ENCODE measurements around the gene RNF182.
"Not testable (repeated sequence)": the region's sequence is repeated elsewhere in the genome, so short reads cannot be mapped to it uniquely, and the experiment has no call there.

The RNF182 gene

GRCh38 chr6:13993416-13993815 is 68.7 kb downstream of the RNF182 start:
- DNase-seq (ENCODE audit: low spot score), result no peak
- FAIRE-seq, result no peak

- FAIRE-seq, result no peak
- DNase-seq (ENCODE audit: low spot score), result no peak
These were observed 73.6 kb downstream of the RNF182 start for GRCh38 chr6:13998356-13998755.

- FAIRE-seq (no peak), DNase-seq (ENCODE audit: low spot score) (no peak)
These were observed 76.1 kb downstream of the RNF182 start for GRCh38 chr6:14000901-14001300.

GRCh38 chr6:14001329-14002012 is 76.7 kb downstream of the RNF182 start:
- peak; percentile 97 for DNase-seq (ENCODE audit: low spot score)
- peak; percentile 92 for FAIRE-seq

GRCh38 chr6:14002176-14002947 is 77.6 kb downstream of the RNF182 start:
- DNase-seq (ENCODE audit: low spot score) (no peak), FAIRE-seq (no peak)

GRCh38 chr6:14004258-14004657 is 79.5 kb downstream of the RNF182 start:
- FAIRE-seq, result no peak

GRCh38 chr6:14008809-14009208 is 84.1 kb downstream of the RNF182 start:
- DNase-seq (ENCODE audit: low spot score), result no peak
- no peak for FAIRE-seq

More at GRCh38 chr6:14004258-14004657, 79.5 kb downstream of the RNF182 start:
- DNase-seq (ENCODE audit: low spot score), result no peak

GRCh38 chr6:14009431-14009830 is 84.7 kb downstream of the RNF182 start:
- FAIRE-seq (no peak), DNase-seq (ENCODE audit: low spot score) (no peak)

- DNase-seq (ENCODE audit: low spot score) (no peak), FAIRE-seq (no peak)
These were observed 85.5 kb downstream of the RNF182 start for GRCh38 chr6:14010275-14010674.

GRCh38 chr6:14012313-14013030 is 87.7 kb downstream of the RNF182 start:
- DNase-seq (ENCODE audit: low spot score) (no peak), FAIRE-seq (no peak)

GRCh38 chr6:14015964-14016363 is 91.2 kb downstream of the RNF182 start:
- FAIRE-seq, result no peak
- DNase-seq (ENCODE audit: low spot score), result no peak

- DNase-seq (ENCODE audit: low spot score), result no peak
- FAIRE-seq, result no peak
These were observed 91.7 kb downstream of the RNF182 start for GRCh38 chr6:14016432-14016831.

GRCh38 chr6:14016935-14017625 is 92.3 kb downstream of the RNF182 start:
- FAIRE-seq, result no peak
- no peak for DNase-seq (ENCODE audit: low spot score)

- FAIRE-seq, result no peak
- no peak for DNase-seq (ENCODE audit: low spot score)
These were observed 93.1 kb downstream of the RNF182 start for GRCh38 chr6:14017626-14018475.

- not testable (repeated sequence) for DNase-seq (ENCODE audit: low spot score); FAIRE-seq
These were observed 93.8 kb downstream of the RNF182 start for GRCh38 chr6:14018559-14018958.

GRCh38 chr6:14020551-14020950 is 95.8 kb downstream of the RNF182 start:
- DNase-seq (ENCODE audit: low spot score) (no peak), FAIRE-seq (no peak)

- no peak for FAIRE-seq
These were observed 96.7 kb downstream of the RNF182 start for GRCh38 chr6:14021449-14021848.

GRCh38 chr6:14022673-14023072 is 97.9 kb downstream of the RNF182 start:
- no peak for FAIRE-seq
- no peak for DNase-seq (ENCODE audit: low spot score)

More at GRCh38 chr6:14021449-14021848, 96.7 kb downstream of the RNF182 start:
- no peak for DNase-seq (ENCODE audit: low spot score)

- DNase-seq (ENCODE audit: low spot score), result no peak
- no peak for FAIRE-seq
These were observed 99.1 kb downstream of the RNF182 start for GRCh38 chr6:14023855-14024254.

- FAIRE-seq (no peak), DNase-seq (ENCODE audit: low spot score) (no peak)
These were observed 100.4 kb downstream of the RNF182 start for GRCh38 chr6:14025160-14025559.
